GM23338 (cell line): ENCODE measurements around the gene CEMIP2. TPM values are rescaled to one million over a fixed set of nuclear protein-coding genes. Genes with fewer than 3 reads are reported as not detected.

Source experiments
- ATAC-seq: fragments of 200-7000 bp; cut with Tn5 transposase; 3 replicates; pipeline ENCODE4 v1.9.1; 2020
- DNase-seq: peaks from one replicate; pipeline ENCODE4 v3.0.0-alpha.2; 2015; ENCODE audit warnings: low spot score
- H2AFZ ChIP-seq: fragments of 200-600 bp; sonication (generic); 2 replicates; pipeline ENCODE4 v1.8.0; 2016; ENCODE audit warnings: antibody characterized with exemption, mild to moderate bottlenecking, moderate library complexity
- H3F3A ChIP-seq: fragments of 200-600 bp; sonication (generic); replicated peaks from 2 replicates; pipeline ENCODE4 v1.8.0; 2017; ENCODE audit warnings: antibody characterized with exemption, mixed run types, low read depth
- H3K27ac ChIP-seq: fragments of 200-600 bp; sonication (generic); 2 replicates; pipeline ENCODE4 v1.6.1; 2016; ENCODE audit warnings: low read depth
- H3K27me3 ChIP-seq: fragments of 200-600 bp; sonication (generic); 2 replicates; pipeline ENCODE4 v1.8.0; 2016; ENCODE audit warnings: mild to moderate bottlenecking, mixed run types, moderate library complexity; ENCODE audit not compliant: insufficient read depth
- H3K36me3 ChIP-seq: fragments of 200-600 bp; sonication (generic); 2 replicates; pipeline ENCODE4 v1.8.0; 2016; ENCODE audit warnings: mild to moderate bottlenecking; ENCODE audit not compliant: insufficient read depth
- H3K4me1 ChIP-seq: fragments of 200-600 bp; sonication (generic); 2 replicates; pipeline ENCODE4 v1.8.0; 2016; ENCODE audit warnings: mild to moderate bottlenecking, moderate library complexity; ENCODE audit not compliant: insufficient read depth
- H3K4me2 ChIP-seq: fragments of 200-600 bp; sonication (generic); 2 replicates; pipeline ENCODE4 v1.7.1; 2017; ENCODE audit warnings: mixed run types
- H3K4me3 ChIP-seq: fragments of 200-600 bp; sonication (generic); 2 replicates; pipeline ENCODE4 v1.6.1; 2016; ENCODE audit warnings: mixed run types
- H3K79me2 ChIP-seq: fragments of 200-600 bp; sonication (generic); replicated peaks from 2 replicates; pipeline ENCODE4 v1.8.0; 2017; ENCODE audit warnings: mild to moderate bottlenecking; ENCODE audit not compliant: insufficient read depth
- H3K9me2 ChIP-seq: fragments of 200-600 bp; sonication (generic); 2 replicates; pipeline ENCODE4 v1.8.0; 2017; ENCODE audit not compliant: insufficient read depth
- H4K20me1 ChIP-seq: fragments of 200-600 bp; sonication (generic); replicated peaks from 2 replicates; pipeline ENCODE4 v1.8.0; 2017; ENCODE audit warnings: mild to moderate bottlenecking; ENCODE audit not compliant: insufficient read depth
- H3K27ac Mint-ChIP-seq: 2 replicates; pipeline ENCODE4 v1.8.0; 2020; ENCODE audit warnings: inconsistent platforms, mild to moderate bottlenecking, moderate library complexity, mixed read lengths
- H3K27me3 Mint-ChIP-seq: 3 replicates; pipeline ENCODE4 v1.8.0; 2022; ENCODE audit warnings: low read depth, mild to moderate bottlenecking, moderate library complexity, mixed read lengths, inconsistent platforms; ENCODE audit not compliant: insufficient read depth, poor library complexity
- H3K36me3 Mint-ChIP-seq: 3 replicates; pipeline ENCODE4 v1.8.0; 2021; ENCODE audit warnings: low read depth, mild to moderate bottlenecking, inconsistent platforms, moderate library complexity, mixed read lengths
- H3K4me1 Mint-ChIP-seq: 3 replicates; pipeline ENCODE4 v1.8.0; 2020; ENCODE audit warnings: mild to moderate bottlenecking, inconsistent platforms, mixed read lengths
- H3K4me3 Mint-ChIP-seq: 3 replicates; pipeline ENCODE4 v1.8.0; 2021; ENCODE audit warnings: moderate library complexity, mild to moderate bottlenecking, inconsistent platforms, mixed read lengths
- H3K9me3 Mint-ChIP-seq: 3 replicates; pipeline ENCODE4 v1.8.0; 2020; ENCODE audit warnings: moderate library complexity, mild to moderate bottlenecking, inconsistent platforms, mixed read lengths
- CTCF ChIP-seq, 2 experiments: fragments of 200-600 bp in 1 of 2; sonication (generic) in 1 of 2; conservative IDR thresholded peaks; 2 replicates each; pipeline versions ENCODE4 v1.5.1 to v1.6.1; 2016 to 2017; ENCODE audit warnings: antibody characterized with exemption in 2 of 2, low read depth in 2 of 2, mild to moderate bottlenecking in 2 of 2, moderate library complexity in 1 of 2
- EZH2 ChIP-seq: fragments of 200-600 bp; sonication (generic); IDR thresholded peaks from one replicate; pipeline ENCODE4 v1.8.0; 2017; ENCODE audit warnings: antibody characterized with exemption, mild to moderate bottlenecking, low read depth; ENCODE audit not compliant: unreplicated experiment
- REST ChIP-seq: IDR thresholded peaks from one replicate; pipeline ENCODE4 v1.6.1; 2018; ENCODE audit warnings: antibody characterized with exemption; ENCODE audit not compliant: unreplicated experiment
- STAT1 ChIP-seq: IDR thresholded peaks from one replicate; pipeline ENCODE4 v1.6.1; 2016; ENCODE audit warnings: antibody characterized with exemption; ENCODE audit not compliant: unreplicated experiment
- polyA plus RNA-seq: library from polyadenylated mRNA; unstranded; fragments of >200 nt; fragmentation: Nextera tagmentation; extraction: Ambion mirVana; gene quantifications from 2 replicates; pipeline ENCODE4 v1.2.1, GENCODE V29; 2016
- total RNA-seq: library from RNA; depleted of rRNA; stranded (reverse); fragments of >200 nt; shearing (Covaris generic); gene quantifications from 2 replicates; pipeline ENCODE4 v1.2.3, GENCODE V29; 2014
- TF ChIP-seq, protein P1 (sequence below): IDR thresholded peaks from 2 replicates; pipeline ENCODE4 v1.6.1; 2016; ENCODE audit warnings: antibody characterized with exemption

The CEMIP2 gene
- total and polyA plus RNA-seq, 2 experiments from 2014 or later = 23.0 to 76.7 TPM

DNA sequence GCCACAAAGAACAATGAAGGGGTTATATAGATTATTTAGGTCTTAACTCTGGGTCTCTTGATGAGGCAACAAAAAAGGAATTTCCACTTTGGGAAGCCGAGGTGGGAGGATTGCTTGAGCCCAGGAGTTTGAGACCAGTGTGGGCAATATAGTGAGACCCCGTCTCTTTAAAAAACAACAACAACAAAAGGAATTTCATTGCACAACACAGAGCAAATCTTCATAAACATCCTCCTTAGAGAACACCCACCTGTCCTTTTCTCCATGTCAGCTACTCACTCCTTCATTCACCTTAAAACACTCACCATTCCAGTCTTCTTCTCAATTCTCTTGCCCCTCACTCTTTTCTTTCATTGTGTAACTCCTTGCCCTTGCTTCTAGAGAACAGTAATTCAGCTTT, 39.8 kb upstream of the CEMIP2 start:
- Mint-ChIP-seq H3K4me1 (peaks cover 8% of the 10 kb centered on the region; the same call in 2 of the 3 replicates), H3K9me3 (no peaks in the 10 kb centered on the region), H3K27me3 (no peaks in the 10 kb centered on the region), H3K36me3 (no peaks in the 10 kb centered on the region), H3K27ac (0 out of 2 replicates have a peak overlapping the region, but pooled peaks have one; percentile 2), H3K4me3 (no peak overlapping the region)
- no peaks in the 10 kb centered on the region for H3K79me2 ChIP-seq
- no peak for TF ChIP-seq REST
- TF ChIP-seq, protein P1, sequence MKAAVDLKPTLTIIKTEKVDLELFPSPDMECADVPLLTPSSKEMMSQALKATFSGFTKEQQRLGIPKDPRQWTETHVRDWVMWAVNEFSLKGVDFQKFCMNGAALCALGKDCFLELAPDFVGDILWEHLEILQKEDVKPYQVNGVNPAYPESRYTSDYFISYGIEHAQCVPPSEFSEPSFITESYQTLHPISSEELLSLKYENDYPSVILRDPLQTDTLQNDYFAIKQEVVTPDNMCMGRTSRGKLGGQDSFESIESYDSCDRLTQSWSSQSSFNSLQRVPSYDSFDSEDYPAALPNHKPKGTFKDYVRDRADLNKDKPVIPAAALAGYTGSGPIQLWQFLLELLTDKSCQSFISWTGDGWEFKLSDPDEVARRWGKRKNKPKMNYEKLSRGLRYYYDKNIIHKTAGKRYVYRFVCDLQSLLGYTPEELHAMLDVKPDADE = no peak
- TF ChIP-seq EZH2 = no peak
- no peak for TF ChIP-seq CTCF (conservative IDR thresholded peaks at IDR 0.05; ENCODE audit: low read depth in 2 of 2)
- no peak for TF ChIP-seq STAT1
- no peaks in the 10 kb centered on the region for H3K4me1 ChIP-seq
- no peak overlapping the region for H3K4me2 ChIP-seq
- H4K20me1 ChIP-seq = no peaks in the 10 kb centered on the region
- no peak overlapping the region for H3K27ac ChIP-seq
- H3F3A ChIP-seq = no peaks in the 10 kb centered on the region
- H3K9me2 ChIP-seq = no peaks in the 10 kb centered on the region
- no peak overlapping the region for H3K4me3 ChIP-seq
- ATAC-seq = no peak
- no peak for DNase-seq
- H2AFZ ChIP-seq = no peak overlapping the region
- no peaks in the 10 kb centered on the region for H3K27me3 ChIP-seq
- H3K36me3 ChIP-seq = no peaks in the 10 kb centered on the region

GRCh38 chr9:71806901-71807307, 38.6 kb upstream of the CEMIP2 start:
- Mint-ChIP-seq H3K4me1 (peaks cover 4% of the 10 kb centered on the region; the same call in 2 of the 3 replicates), H3K27ac (peak overlapping the region; percentile 0; the same call in 1 of the 2 replicates), H3K4me3 (no peak overlapping the region), H3K27me3 (no peaks in the 10 kb centered on the region), H3K36me3 (no peaks in the 10 kb centered on the region; the same call in 2 of the 3 replicates), H3K9me3 (no peaks in the 10 kb centered on the region)
- H3K79me2 ChIP-seq = no peaks in the 10 kb centered on the region
- H3K4me1 ChIP-seq = no peaks in the 10 kb centered on the region
- no peaks in the 10 kb centered on the region for H3K9me2 ChIP-seq
- H3K36me3 ChIP-seq = no peaks in the 10 kb centered on the region
- no peaks in the 10 kb centered on the region for H4K20me1 ChIP-seq
- H3K4me2 ChIP-seq = no peak overlapping the region
- no peak overlapping the region for H3K4me3 ChIP-seq
- H3K27me3 ChIP-seq = no peaks in the 10 kb centered on the region
- H2AFZ ChIP-seq = no peak overlapping the region
- peak; percentile 91 for DNase-seq
- no peak overlapping the region for H3K27ac ChIP-seq
- H3F3A ChIP-seq = no peaks in the 10 kb centered on the region
- ATAC-seq = peak; percentile 100
- TF ChIP-seq CTCF (conservative IDR thresholded peaks at IDR 0.05; ENCODE audit: low read depth in 2 of 2) = peak; percentile 99
